ENCODE measurements around the gene ACACA. TPM values are rescaled to one million over a fixed set of nuclear protein-coding genes. Genes with fewer than 3 reads are reported as not detected.

ACACA gene
- total and polyA plus RNA-seq, 12 donors: 18.2 to 112 (median 70.4) TPM

GRCh38 chr17:37082985-37083384 is 323.7 kb downstream of the ACACA start:
- peaks cover 0 to 22% of the 10 kb centered on the region in 2 donors for H3K36me3 ChIP-seq (replicated peaks in 1 of 2)
- no peak for DNase-seq
- H3K27me3 ChIP-seq: no peaks in the 10 kb centered on the region
- H3K4me1 ChIP-seq (replicated peaks in 1 of 2): no peaks in the 10 kb centered on the region
- H3K9me3 ChIP-seq (replicated peaks in 1 of 3): no peaks in the 10 kb centered on the region
- TF ChIP-seq CTCF (IDR thresholded peaks at IDR 0.05) (no peak), POLR2A (IDR thresholded peaks at IDR 0.05) (no peak)
- WGBS, 4 donors: 91 to 97% (median 95%) methylated on average over 4 of the region's 4 CpGs
- H3K27ac ChIP-seq: no peak overlapping the region
- intact Hi-C loops (cut with DNase I): no loop called here
- H3K4me3 ChIP-seq: no peak overlapping the region

GRCh38 chr17:37082311-37082860 is 324.2 kb downstream of the ACACA start:
- no peaks in the 10 kb centered on the region for H3K9me3 ChIP-seq (replicated peaks in 1 of 3)
- WGBS, 4 donors: 87 to 95% (median 90%) methylated on average over 7 to 8 of the region's 8 CpGs
- no peaks in the 10 kb centered on the region for H3K27me3 ChIP-seq
- peaks cover 0 to 19% of the 10 kb centered on the region in 2 donors for H3K36me3 ChIP-seq (replicated peaks in 1 of 2)
- intact Hi-C loops (cut with DNase I): no loop called here
- no peak overlapping the region for H3K27ac ChIP-seq
- no peak overlapping the region for H3K4me3 ChIP-seq
- DNase-seq: no peak
- TF ChIP-seq CTCF (IDR thresholded peaks at IDR 0.05): no peak
- TF ChIP-seq POLR2A (IDR thresholded peaks at IDR 0.05): no peak
- no peaks in the 10 kb centered on the region for H3K4me1 ChIP-seq (replicated peaks in 1 of 2)

- H3K27ac ChIP-seq: no peak overlapping the region
- H3K4me1 ChIP-seq (replicated peaks in 1 of 2): no peaks in the 10 kb centered on the region
- H3K4me3 ChIP-seq: no peak overlapping the region
- H3K9me3 ChIP-seq (replicated peaks in 1 of 3): no peaks in the 10 kb centered on the region
- H3K27me3 ChIP-seq: no peaks in the 10 kb centered on the region
- no peak for TF ChIP-seq CTCF (IDR thresholded peaks at IDR 0.05)
- no peak for TF ChIP-seq POLR2A (IDR thresholded peaks at IDR 0.05)
- DNase-seq: no peak
- intact Hi-C loops (cut with DNase I): no loop called here
- peaks cover 0 to 9% of the 10 kb centered on the region in 2 donors for H3K36me3 ChIP-seq (replicated peaks in 1 of 2)
- 81 to 92% (median 87%) methylated on average over 5 of the region's 5 CpGs for WGBS, 4 donors
Measured at GRCh38 chr17:37081287-37081686, 325.3 kb downstream of the ACACA start.

GRCh38 chr17:37079735-37080134 is 326.9 kb downstream of the ACACA start:
- intact Hi-C loops (cut with DNase I): no loop called here
- WGBS, 4 donors: 88 to 100% (median 93%) methylated on average over 1 of the region's 1 CpG
- H3K27me3 ChIP-seq: no peaks in the 10 kb centered on the region
- TF ChIP-seq POLR2A (IDR thresholded peaks at IDR 0.05): no peak
- no peak for TF ChIP-seq CTCF (IDR thresholded peaks at IDR 0.05)
- H3K27ac ChIP-seq: no peak overlapping the region
- no peaks in the 10 kb centered on the region for H3K36me3 ChIP-seq (replicated peaks in 1 of 2)
- no peaks in the 10 kb centered on the region for H3K4me1 ChIP-seq (replicated peaks in 1 of 2)
- DNase-seq: no peak
- H3K9me3 ChIP-seq (replicated peaks in 1 of 3): no peaks in the 10 kb centered on the region
- H3K4me3 ChIP-seq: no peak overlapping the region

Measured in adrenal gland (tissue), 12 donors.